PC-9 (cell line): ENCODE measurements around the gene TSC22D3.

ENCODE experiments used
- CTCF ChIP-seq: fragments of 200-600 bp; sonication (generic); conservative IDR thresholded peaks from 2 replicates; pipeline ENCODE4 v1.6.1; 2017; ENCODE audit warnings: mixed run types, antibody characterized with exemption, mild to moderate bottlenecking, moderate library complexity
- EZH2 ChIP-seq: fragments of 200-600 bp; sonication (generic); IDR thresholded peaks from 2 replicates; pipeline ENCODE4 v1.8.0; 2017; ENCODE audit warnings: antibody characterized with exemption, low read depth

GRCh38 chrX:107823456-107823855 is 47.9 kb upstream of the TSC22D3 start:
- TF ChIP-seq CTCF (no peak), EZH2 (no peak)
